Upper lobe of left lung (tissue), 4 donors: Measurements from ENCODE around the gene OR6M1.

Experiments used
- POLR2A ChIP-seq, 4 donors: fragments of 450-650 bp; IDR thresholded peaks; one replicate each; pipeline ENCODE4 v1.5.1; 2016 to 2017; ENCODE audit warnings: antibody characterized with exemption in 4 of 4, mild to moderate bottlenecking in 2 of 4
- POLR2AphosphoS5 ChIP-seq, 2 donors: sonication (generic); formaldehyde crosslinking; IDR thresholded peaks; one replicate each; pipeline ENCODE4 v1.5.1; 2017; ENCODE audit warnings: antibody characterized with exemption in 2 of 2
- TF ChIP-seq, protein P1 (sequence below), 6 experiments: fragments of 450-650 bp in 4 of 6; fragments of 200-600 bp in 2 of 6; sonication (generic) in 2 of 6; IDR thresholded peaks; one replicate each; pipeline ENCODE4 v1.5.1; 2016 to 2019; ENCODE audit warnings: antibody characterized with exemption in 6 of 6

DNA sequence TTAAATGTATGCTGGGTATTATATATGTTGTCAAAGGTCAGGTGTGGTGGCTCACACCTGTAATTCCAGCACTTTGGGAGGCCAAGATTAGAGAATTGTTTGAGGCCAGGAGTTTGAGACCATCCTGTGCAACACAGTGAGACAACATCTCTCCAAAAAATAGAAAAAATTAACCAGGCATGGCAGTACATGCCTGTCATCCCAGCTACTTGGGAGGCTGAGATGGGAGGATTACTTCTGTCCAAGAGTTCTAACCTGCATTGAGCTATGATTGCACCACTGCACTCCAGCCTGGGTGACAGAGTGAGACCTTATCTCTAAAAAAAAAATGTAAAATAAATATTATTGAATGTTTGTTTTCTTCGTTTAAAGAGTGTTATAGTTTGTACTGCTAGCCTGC, 40.5 kb downstream of the OR6M1 start:
- TF ChIP-seq, protein P1, sequence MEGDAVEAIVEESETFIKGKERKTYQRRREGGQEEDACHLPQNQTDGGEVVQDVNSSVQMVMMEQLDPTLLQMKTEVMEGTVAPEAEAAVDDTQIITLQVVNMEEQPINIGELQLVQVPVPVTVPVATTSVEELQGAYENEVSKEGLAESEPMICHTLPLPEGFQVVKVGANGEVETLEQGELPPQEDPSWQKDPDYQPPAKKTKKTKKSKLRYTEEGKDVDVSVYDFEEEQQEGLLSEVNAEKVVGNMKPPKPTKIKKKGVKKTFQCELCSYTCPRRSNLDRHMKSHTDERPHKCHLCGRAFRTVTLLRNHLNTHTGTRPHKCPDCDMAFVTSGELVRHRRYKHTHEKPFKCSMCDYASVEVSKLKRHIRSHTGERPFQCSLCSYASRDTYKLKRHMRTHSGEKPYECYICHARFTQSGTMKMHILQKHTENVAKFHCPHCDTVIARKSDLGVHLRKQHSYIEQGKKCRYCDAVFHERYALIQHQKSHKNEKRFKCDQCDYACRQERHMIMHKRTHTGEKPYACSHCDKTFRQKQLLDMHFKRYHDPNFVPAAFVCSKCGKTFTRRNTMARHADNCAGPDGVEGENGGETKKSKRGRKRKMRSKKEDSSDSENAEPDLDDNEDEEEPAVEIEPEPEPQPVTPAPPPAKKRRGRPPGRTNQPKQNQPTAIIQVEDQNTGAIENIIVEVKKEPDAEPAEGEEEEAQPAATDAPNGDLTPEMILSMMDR (IDR thresholded peaks at IDR 0.05): no peak
- no peak for TF ChIP-seq POLR2AphosphoS5 (IDR thresholded peaks at IDR 0.05)
- no peak for TF ChIP-seq POLR2A (IDR thresholded peaks at IDR 0.05)
